ENCODE measurements around the gene OR4X2. TPM values are rescaled to one million over a fixed set of nuclear protein-coding genes. Genes with fewer than 3 reads are reported as not detected.

Gene OR4X2
- total and polyA plus RNA-seq, 3 donors from 2014 or later, result not detected

GRCh38 chr11:48237727-48238126 is 7.2 kb upstream of the OR4X2 start:
- 20 to 24% methylated on average over 3 of the region's 3 CpGs for WGBS, 2 donors

DNA sequence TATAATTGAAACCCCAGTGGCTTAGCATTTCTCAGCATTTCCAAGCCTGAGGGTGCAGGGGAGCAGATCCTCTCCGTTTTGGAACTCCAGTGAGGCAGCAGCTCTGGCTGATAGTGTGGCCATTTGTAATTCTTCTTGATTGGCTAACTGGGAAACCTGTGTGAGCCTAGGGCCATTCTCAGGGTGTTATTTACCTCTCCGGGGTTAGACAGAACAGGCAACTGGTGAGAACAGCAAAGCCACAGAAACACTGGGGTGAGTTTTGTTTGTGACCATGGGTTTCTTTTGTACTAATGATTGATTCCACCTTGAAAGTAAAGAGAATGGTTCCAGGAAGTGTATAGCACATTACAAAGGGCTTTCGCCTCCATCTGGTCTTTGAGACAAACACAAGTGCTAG is 2.4 kb upstream of the OR4X2 start:
- Histone ChIP-seq H3K27me3 (no peaks in the 10 kb centered on the region), H3K4me3 (no peak overlapping the region), H3K4me1 (no peaks in the 10 kb centered on the region), H3K36me3 (ENCODE audit: low read depth, missing control alignments) (no peaks in the 10 kb centered on the region), H3K27ac (no peak overlapping the region), H3K9me3 (no peaks in the 10 kb centered on the region)
- TF ChIP-seq, protein P1, sequence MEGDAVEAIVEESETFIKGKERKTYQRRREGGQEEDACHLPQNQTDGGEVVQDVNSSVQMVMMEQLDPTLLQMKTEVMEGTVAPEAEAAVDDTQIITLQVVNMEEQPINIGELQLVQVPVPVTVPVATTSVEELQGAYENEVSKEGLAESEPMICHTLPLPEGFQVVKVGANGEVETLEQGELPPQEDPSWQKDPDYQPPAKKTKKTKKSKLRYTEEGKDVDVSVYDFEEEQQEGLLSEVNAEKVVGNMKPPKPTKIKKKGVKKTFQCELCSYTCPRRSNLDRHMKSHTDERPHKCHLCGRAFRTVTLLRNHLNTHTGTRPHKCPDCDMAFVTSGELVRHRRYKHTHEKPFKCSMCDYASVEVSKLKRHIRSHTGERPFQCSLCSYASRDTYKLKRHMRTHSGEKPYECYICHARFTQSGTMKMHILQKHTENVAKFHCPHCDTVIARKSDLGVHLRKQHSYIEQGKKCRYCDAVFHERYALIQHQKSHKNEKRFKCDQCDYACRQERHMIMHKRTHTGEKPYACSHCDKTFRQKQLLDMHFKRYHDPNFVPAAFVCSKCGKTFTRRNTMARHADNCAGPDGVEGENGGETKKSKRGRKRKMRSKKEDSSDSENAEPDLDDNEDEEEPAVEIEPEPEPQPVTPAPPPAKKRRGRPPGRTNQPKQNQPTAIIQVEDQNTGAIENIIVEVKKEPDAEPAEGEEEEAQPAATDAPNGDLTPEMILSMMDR (IDR thresholded peaks at IDR 0.05), result no peak
- no peak for TF ChIP-seq POLR2A (IDR thresholded peaks at IDR 0.05)
- no peak for DNase-seq
- 43 to 56% methylated on average over 3 of the region's 3 CpGs for WGBS, 2 donors
- intact Hi-C loops (cut with DNase I; ENCODE audit: low total_unique reads), result no loop called here

More at GRCh38 chr11:48237727-48238126, 7.2 kb upstream of the OR4X2 start:
- Histone ChIP-seq H3K27me3 (no peaks in the 10 kb centered on the region), H3K4me3 (no peak overlapping the region), H3K27ac (no peak overlapping the region), H3K9me3 (no peaks in the 10 kb centered on the region), H3K4me1 (no peaks in the 10 kb centered on the region), H3K36me3 (ENCODE audit: low read depth, missing control alignments) (no peaks in the 10 kb centered on the region)
- intact Hi-C loops (cut with DNase I; ENCODE audit: low total_unique reads), result no loop called here
- no peak for DNase-seq
- no peak for TF ChIP-seq POLR2A (IDR thresholded peaks at IDR 0.05)
- TF ChIP-seq, protein P1 (IDR thresholded peaks at IDR 0.05), result no peak

DNA sequence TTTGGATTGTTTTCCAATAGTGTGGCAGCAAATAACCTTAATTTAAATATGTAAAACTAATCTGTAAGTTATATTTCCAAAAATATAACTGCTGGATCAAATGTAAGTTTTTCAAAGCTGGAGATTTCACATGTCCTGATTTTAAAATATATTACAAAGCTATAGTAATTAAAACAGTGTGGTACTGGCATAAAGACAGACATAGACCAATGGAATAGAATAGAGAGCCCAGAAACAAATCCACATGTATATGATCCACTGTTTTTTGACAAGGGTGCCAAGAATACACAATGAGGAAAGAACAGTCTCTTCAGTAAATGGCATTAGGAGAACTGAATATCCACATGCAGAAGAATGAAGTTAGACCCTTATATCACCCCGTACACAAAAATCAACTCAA is 4.0 kb downstream of the OR4X2 start:
- WGBS, 2 donors, result 79 to 83% methylated on average over 1 of the region's 1 CpG
- no peaks in the 10 kb centered on the region for H3K27me3 ChIP-seq
- no peaks in the 10 kb centered on the region for H3K4me1 ChIP-seq
- intact Hi-C loops (cut with DNase I; ENCODE audit: low total_unique reads), result no loop called here
- TF ChIP-seq, protein P1 (IDR thresholded peaks at IDR 0.05), result no peak
- no peak for TF ChIP-seq POLR2A (IDR thresholded peaks at IDR 0.05)
- no peak for DNase-seq
- H3K4me3 ChIP-seq, result no peak overlapping the region
- H3K27ac ChIP-seq, result no peak overlapping the region
- H3K9me3 ChIP-seq, result no peaks in the 10 kb centered on the region
- no peaks in the 10 kb centered on the region for H3K36me3 ChIP-seq (ENCODE audit: low read depth, missing control alignments)

GRCh38 chr11:48261600-48261999 is 16.7 kb downstream of the OR4X2 start:
- no peaks in the 10 kb centered on the region for H3K9me3 ChIP-seq
- WGBS, 2 donors, result 69 to 77% methylated on average over 2 of the region's 2 CpGs
- H3K27me3 ChIP-seq, result no peaks in the 10 kb centered on the region
- H3K4me3 ChIP-seq, result no peak overlapping the region
- intact Hi-C loops (cut with DNase I; ENCODE audit: low total_unique reads), result no loop called here
- H3K4me1 ChIP-seq, result no peaks in the 10 kb centered on the region
- no peak for DNase-seq
- no peaks in the 10 kb centered on the region for H3K36me3 ChIP-seq (ENCODE audit: low read depth, missing control alignments)
- no peak for TF ChIP-seq POLR2A (IDR thresholded peaks at IDR 0.05)
- TF ChIP-seq, protein P1 (IDR thresholded peaks at IDR 0.05), result no peak
- H3K27ac ChIP-seq, result no peak overlapping the region

- no peaks in the 10 kb centered on the region for H3K4me1 ChIP-seq
- no peaks in the 10 kb centered on the region for H3K9me3 ChIP-seq
- DNase-seq, result no peak
- no peaks in the 10 kb centered on the region for H3K27me3 ChIP-seq
- no peaks in the 10 kb centered on the region for H3K36me3 ChIP-seq (ENCODE audit: low read depth, missing control alignments)
- 27 to 32% methylated on average over 3 of the region's 3 CpGs for WGBS, 2 donors
- TF ChIP-seq, protein P1 (IDR thresholded peaks at IDR 0.05), result no peak
- TF ChIP-seq POLR2A (IDR thresholded peaks at IDR 0.05), result no peak
- intact Hi-C loops (cut with DNase I; ENCODE audit: low total_unique reads), result no loop called here
- no peak within 1 kb of the TSS for H3K4me3 ChIP-seq
- H3K27ac ChIP-seq, result no peak within 1 kb of the TSS
Observed at GRCh38 chr11:48263423-48263911, 18.6 kb downstream of the OR4X2 start, which contains the start of gene OR4X1. Gene OR4X1, plus strand, starts transcription at chr11:48263861. Its CDS starts 0 bp downstream, at chr11:48263861.

Measured in testis (tissue), 3 donors.